DMS153 (cell line): Measurements from ENCODE around the gene CPPED1.

Source experiments
- DNase-seq: peaks from one replicate; lab custom pipeline; 2025; lab: John Stamatoyannopoulos, UW

The CPPED1 gene

GRCh38 chr16:12646490-12647274 lies 157.0 kb downstream of the CPPED1 start:
- no peak for DNase-seq

- DNase-seq = no peak
These were observed 157.6 kb downstream of the CPPED1 start for GRCh38 chr16:12646098-12646489.

- no peak for DNase-seq
These were observed 160.6 kb downstream of the CPPED1 start for GRCh38 chr16:12643034-12643455.

GRCh38 chr16:12639044-12639443 lies 164.6 kb downstream of the CPPED1 start:
- no peak for DNase-seq

GRCh38 chr16:12637002-12637401 lies 166.7 kb downstream of the CPPED1 start:
- DNase-seq = no peak

- DNase-seq = no peak
These were observed 174.4 kb downstream of the CPPED1 start for GRCh38 chr16:12629271-12629670.

GRCh38 chr16:12628536-12628935 lies 175.2 kb downstream of the CPPED1 start:
- no peak for DNase-seq

GRCh38 chr16:12627394-12627793 lies 176.3 kb downstream of the CPPED1 start:
- no peak for DNase-seq

- no peak for DNase-seq
These were observed 177.3 kb downstream of the CPPED1 start for GRCh38 chr16:12626411-12626810.

- no peak for DNase-seq
These were observed 178.0 kb downstream of the CPPED1 start for GRCh38 chr16:12625716-12626115.

GRCh38 chr16:12625068-12625467 lies 178.6 kb downstream of the CPPED1 start:
- DNase-seq = no peak

- no peak for DNase-seq
These were observed 183.5 kb downstream of the CPPED1 start for GRCh38 chr16:12620150-12620549.

- no peak for DNase-seq
These were observed 185.2 kb downstream of the CPPED1 start for GRCh38 chr16:12618515-12618914.

GRCh38 chr16:12617401-12617819 lies 186.3 kb downstream of the CPPED1 start:
- no peak for DNase-seq

GRCh38 chr16:12614662-12615278 lies 188.9 kb downstream of the CPPED1 start:
- DNase-seq = no peak

- DNase-seq = no peak
These were observed 189.6 kb downstream of the CPPED1 start for GRCh38 chr16:12613992-12614661.

- DNase-seq = no peak
These were observed 190.3 kb downstream of the CPPED1 start for GRCh38 chr16:12613131-12613991.

GRCh38 chr16:12612598-12613101 lies 191.0 kb downstream of the CPPED1 start:
- no peak for DNase-seq

GRCh38 chr16:12611916-12612597 lies 191.6 kb downstream of the CPPED1 start:
- no peak for DNase-seq

- no peak for DNase-seq
These were observed 192.6 kb downstream of the CPPED1 start for GRCh38 chr16:12611006-12611477.
